Measurements from ENCODE around the gene AMZ1. TPM values are rescaled to one million over a fixed set of nuclear protein-coding genes. Genes with fewer than 3 reads are reported as not detected.
A peak's percentile ranks its signal among the peaks of the same experiment; 100 is the strongest.
"Not testable (repeated sequence)": the region's sequence is repeated elsewhere in the genome, so short reads cannot be mapped to it uniquely, and the experiment has no call there.

Gene AMZ1
- total and polyA plus RNA-seq, 2 experiments from 2014 or later, result 3.4 to 5.9 TPM

DNA sequence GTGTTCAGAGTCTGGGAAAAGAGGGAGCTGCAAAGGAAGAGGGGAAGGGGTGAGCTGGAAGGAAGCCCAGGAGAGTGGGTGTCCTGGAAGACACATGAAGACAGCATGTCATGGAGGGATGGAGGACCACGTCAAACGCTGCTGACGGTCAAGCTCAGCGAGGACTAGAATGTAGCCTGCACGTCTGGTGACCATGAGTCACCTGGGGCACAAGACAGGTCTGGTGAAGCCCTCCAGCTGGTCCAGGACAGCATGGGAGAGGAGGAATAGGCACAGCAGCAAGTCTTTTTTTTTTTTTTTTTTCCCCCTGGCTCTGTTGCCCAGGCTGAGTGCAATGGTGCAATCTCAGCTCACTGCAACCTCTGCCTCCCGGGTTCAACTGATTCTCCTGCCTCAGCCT, 19.6 kb upstream of the AMZ1 start:
- Histone ChIP-seq H3K4me1 (ENCODE audit: insufficient read depth) (no peaks in the 10 kb centered on the region), H3K27me3 (replicated peaks; ENCODE audit: insufficient read depth) (no peaks in the 10 kb centered on the region), H3K4me3 (no peak overlapping the region), H3K9me2 (ENCODE audit: insufficient read depth) (no peaks in the 10 kb centered on the region), H3K9me3 (ENCODE audit: low read depth) (no peaks in the 10 kb centered on the region), H3K36me3 (ENCODE audit: low read depth) (no peaks in the 10 kb centered on the region), H3K27ac (no peak overlapping the region), H3K4me2 (ENCODE audit: unreplicated experiment) (no peak overlapping the region), H3K9ac (no peak overlapping the region), H2AFZ (no peak overlapping the region), H3F3A (ENCODE audit: insufficient read depth) (no peaks in the 10 kb centered on the region), H3K79me2 (ENCODE audit: insufficient read depth) (no peaks in the 10 kb centered on the region), H4K20me1 (ENCODE audit: insufficient read depth) (no peaks in the 10 kb centered on the region)
- no peak for TF ChIP-seq EZH2phosphoT487 (IDR thresholded peaks at IDR 0.05; ENCODE audit: insufficient read depth, low read depth)
- TF ChIP-seq EZH2 (IDR thresholded peaks at IDR 0.05; ENCODE audit: insufficient read depth, poor library complexity, severe bottlenecking), result no peak
- in situ Hi-C loops (cut with MboI), result no loop called here
- DNase-seq, result peak; percentile 35
- 87 to 91% methylated on average over 6 of the region's 6 CpGs for WGBS, 2 experiments (ENCODE audit: low coverage in 1 of 2, low lambda C conversion rate in 2 of 2, missing lambda C conversion rate in 2 of 2)

DNA sequence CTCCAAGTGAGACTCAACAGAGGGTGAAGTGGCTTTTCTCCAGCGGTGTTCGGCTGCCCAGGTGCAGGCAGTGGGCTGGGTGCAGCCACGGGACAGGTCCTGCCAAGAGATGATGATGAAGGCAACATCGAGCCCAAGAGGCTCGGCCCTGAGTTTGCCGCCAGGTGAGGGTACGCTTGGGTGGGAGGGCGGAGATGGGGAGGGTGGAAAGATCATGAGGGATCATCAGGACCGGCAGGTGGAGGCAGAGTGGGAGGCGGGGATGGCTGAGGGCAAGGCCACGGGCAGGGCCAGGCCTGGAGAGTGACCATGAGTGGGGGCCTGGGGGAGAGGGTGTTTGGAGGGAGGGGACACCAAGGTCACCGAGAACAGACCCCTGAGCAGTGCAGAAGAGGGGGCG, 17.8 kb upstream of the AMZ1 start:
- Histone ChIP-seq H3K36me3 (ENCODE audit: low read depth) (no peaks in the 10 kb centered on the region), H3K9me3 (ENCODE audit: low read depth) (no peaks in the 10 kb centered on the region), H3F3A (ENCODE audit: insufficient read depth) (no peaks in the 10 kb centered on the region), H2AFZ (no peak overlapping the region), H3K4me1 (ENCODE audit: insufficient read depth) (no peaks in the 10 kb centered on the region), H3K27ac (no peak overlapping the region), H3K27me3 (replicated peaks; ENCODE audit: insufficient read depth) (no peaks in the 10 kb centered on the region), H4K20me1 (ENCODE audit: insufficient read depth) (no peaks in the 10 kb centered on the region), H3K4me3 (no peak overlapping the region), H3K9ac (no peak overlapping the region), H3K9me2 (ENCODE audit: insufficient read depth) (no peaks in the 10 kb centered on the region), H3K79me2 (ENCODE audit: insufficient read depth) (no peaks in the 10 kb centered on the region), H3K4me2 (ENCODE audit: unreplicated experiment) (no peak overlapping the region)
- 70 to 77% methylated on average over 10 to 13 of the region's 13 CpGs for WGBS, 2 experiments (ENCODE audit: low coverage in 1 of 2, low lambda C conversion rate in 2 of 2, missing lambda C conversion rate in 2 of 2)
- in situ Hi-C loops (cut with MboI), result no loop called here
- TF ChIP-seq EZH2phosphoT487 (IDR thresholded peaks at IDR 0.05; ENCODE audit: insufficient read depth, low read depth), result no peak
- no peak for TF ChIP-seq EZH2 (IDR thresholded peaks at IDR 0.05; ENCODE audit: insufficient read depth, poor library complexity, severe bottlenecking)
- DNase-seq, result no peak

GRCh38 chr7:2670720-2671391, 17.1 kb upstream of the AMZ1 start:
- DNase-seq, result peak; percentile 87
- no peaks in the 10 kb centered on the region for H3K9me2 ChIP-seq (ENCODE audit: insufficient read depth)
- TF ChIP-seq EZH2phosphoT487 (IDR thresholded peaks at IDR 0.05; ENCODE audit: insufficient read depth, low read depth) (no peak), EZH2 (IDR thresholded peaks at IDR 0.05; ENCODE audit: insufficient read depth, poor library complexity, severe bottlenecking) (no peak)

DNA sequence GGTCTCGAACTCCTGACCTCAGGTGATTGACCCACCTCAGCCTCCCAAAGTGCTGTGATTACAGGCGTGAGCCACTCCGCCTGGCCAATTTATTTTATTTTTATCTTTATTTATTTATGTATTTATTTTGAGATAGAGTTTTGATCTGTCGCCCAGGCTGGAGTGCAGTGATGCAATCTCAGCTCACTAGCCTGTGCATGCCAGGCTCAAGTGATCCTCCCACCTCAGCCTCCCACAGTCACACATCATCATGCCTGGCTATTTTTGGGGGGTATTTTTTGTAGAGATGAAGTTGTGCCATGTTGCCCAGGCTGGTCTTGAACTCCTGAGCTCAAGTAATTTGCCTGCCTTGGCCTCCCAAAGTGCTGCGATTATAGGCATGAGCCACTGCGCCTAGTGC, 14.8 kb upstream of the AMZ1 start:
- H3K4me1 ChIP-seq (ENCODE audit: insufficient read depth); H3F3A ChIP-seq (ENCODE audit: insufficient read depth); H3K79me2 ChIP-seq (ENCODE audit: insufficient read depth); H3K9me2 ChIP-seq (ENCODE audit: insufficient read depth); H3K4me3 ChIP-seq; H3K27ac ChIP-seq; H3K4me2 ChIP-seq (ENCODE audit: unreplicated experiment); H2AFZ ChIP-seq; in situ Hi-C loops (cut with MboI); H3K9ac ChIP-seq; DNase-seq; H3K36me3 ChIP-seq (ENCODE audit: low read depth); H3K9me3 ChIP-seq (ENCODE audit: low read depth); H3K27me3 ChIP-seq (replicated peaks; ENCODE audit: insufficient read depth); H4K20me1 ChIP-seq (ENCODE audit: insufficient read depth): not testable (repeated sequence)
- WGBS, 2 experiments (ENCODE audit: low coverage in 1 of 2, low lambda C conversion rate in 2 of 2, missing lambda C conversion rate in 2 of 2), result 49 to 53% methylated on average over 6 of the region's 6 CpGs

More at GRCh38 chr7:2670720-2671391, 17.1 kb upstream of the AMZ1 start:
- in situ Hi-C loops (cut with MboI), result no loop called here
- WGBS, 2 experiments (ENCODE audit: low coverage in 1 of 2, low lambda C conversion rate in 2 of 2, missing lambda C conversion rate in 2 of 2), result 15 to 19% methylated on average over 25 of the region's 25 CpGs
- Histone ChIP-seq H3K4me3 (no peak overlapping the region), H3K27me3 (replicated peaks; ENCODE audit: insufficient read depth) (no peaks in the 10 kb centered on the region), H3K9ac (no peak overlapping the region), H3K4me1 (ENCODE audit: insufficient read depth) (no peaks in the 10 kb centered on the region), H3K4me2 (ENCODE audit: unreplicated experiment) (no peak overlapping the region), H3K9me3 (ENCODE audit: low read depth) (no peaks in the 10 kb centered on the region), H3K27ac (no peak overlapping the region), H3K79me2 (ENCODE audit: insufficient read depth) (no peaks in the 10 kb centered on the region), H3K36me3 (ENCODE audit: low read depth) (no peaks in the 10 kb centered on the region), H2AFZ (no peak overlapping the region), H4K20me1 (ENCODE audit: insufficient read depth) (no peaks in the 10 kb centered on the region), H3F3A (ENCODE audit: insufficient read depth) (no peaks in the 10 kb centered on the region)

DNA sequence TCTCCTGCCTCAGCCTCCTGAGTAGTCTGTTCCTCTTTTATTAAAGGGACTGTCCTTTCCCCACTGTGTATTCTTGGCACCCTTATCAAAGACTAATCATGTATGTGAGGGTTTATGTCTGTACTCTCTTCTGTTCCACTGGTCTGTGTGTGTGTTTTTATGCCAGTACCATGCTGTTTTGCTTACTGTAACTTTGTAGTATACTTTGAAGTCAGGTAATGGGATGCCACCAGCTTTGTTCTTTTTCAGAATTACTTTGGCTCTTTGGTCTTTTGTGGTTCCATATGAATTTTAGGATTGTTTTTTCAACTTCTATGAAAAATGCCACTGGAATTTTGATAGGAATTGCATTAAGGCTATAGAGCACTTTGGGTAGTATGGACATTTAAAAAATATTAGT, 14.1 kb upstream of the AMZ1 start:
- H3F3A ChIP-seq (ENCODE audit: insufficient read depth), result no peaks in the 10 kb centered on the region
- no peak overlapping the region for H3K27ac ChIP-seq
- no peaks in the 10 kb centered on the region for H4K20me1 ChIP-seq (ENCODE audit: insufficient read depth)
- H3K27me3 ChIP-seq (replicated peaks; ENCODE audit: insufficient read depth), result no peaks in the 10 kb centered on the region
- H3K4me1 ChIP-seq (ENCODE audit: insufficient read depth), result no peaks in the 10 kb centered on the region
- in situ Hi-C loops (cut with MboI), result no loop called here
- H3K36me3 ChIP-seq (ENCODE audit: low read depth), result no peaks in the 10 kb centered on the region
- H3K4me3 ChIP-seq, result no peak overlapping the region
- TF ChIP-seq EZH2phosphoT487 (IDR thresholded peaks at IDR 0.05; ENCODE audit: insufficient read depth, low read depth), result no peak
- TF ChIP-seq EZH2 (IDR thresholded peaks at IDR 0.05; ENCODE audit: insufficient read depth, poor library complexity, severe bottlenecking), result no peak
- no peak for DNase-seq
- H3K4me2 ChIP-seq (ENCODE audit: unreplicated experiment), result no peak overlapping the region
- no peaks in the 10 kb centered on the region for H3K79me2 ChIP-seq (ENCODE audit: insufficient read depth)
- H3K9ac ChIP-seq, result no peak overlapping the region
- H3K9me3 ChIP-seq (ENCODE audit: low read depth), result no peaks in the 10 kb centered on the region
- no peak overlapping the region for H2AFZ ChIP-seq
- no peaks in the 10 kb centered on the region for H3K9me2 ChIP-seq (ENCODE audit: insufficient read depth)
